ENCODE results near the gene SHB. TPM values are rescaled to one million over a fixed set of nuclear protein-coding genes. Genes with fewer than 3 reads are reported as not detected.
A peak's percentile ranks its signal among the peaks of the same experiment; 100 is the strongest.

SHB gene
- total and polyA plus RNA-seq, 2 of the 13 experiments (the other 11 are each of a cell fraction or from before 2014, with no cell fraction given): 19.4 to 20.7 TPM

DNA sequence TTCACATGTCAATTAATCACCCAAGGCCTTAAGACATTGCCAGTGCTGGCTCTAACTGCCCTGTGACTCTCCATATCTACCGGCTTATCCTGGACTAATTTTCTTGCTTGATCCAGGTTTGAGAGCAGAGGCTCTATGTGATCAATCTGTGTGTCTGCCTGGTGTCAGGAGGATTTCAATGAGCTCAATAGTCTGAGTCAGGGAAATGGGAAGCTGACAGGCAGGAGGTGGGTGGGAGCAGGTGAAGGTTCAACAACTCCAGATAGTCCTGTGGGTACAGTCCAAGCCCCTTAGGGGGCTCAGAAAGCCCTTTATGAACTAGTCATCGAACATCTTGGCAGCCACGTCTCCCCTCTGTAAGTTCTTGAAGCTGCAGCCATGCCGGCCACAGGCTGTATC is 72.2 kb downstream of the SHB start:
- DNase-seq (ENCODE audit: low spot score) (no peak), FAIRE-seq (no peak), ATAC-seq (no peak)
- no peak overlapping the region for H3K9ac ChIP-seq (ENCODE audit: insufficient read depth, low read depth, low read length)
- no peak overlapping the region for H3K4me2 ChIP-seq (ENCODE audit: low read depth, low read length)
- 94% methylated on average over 4 of the region's 4 CpGs for WGBS (ENCODE audit: low lambda C conversion rate)
- TF ChIP-seq FOXJ3 (CRISPR knock-in tag; IDR thresholded peaks at IDR 0.05; ENCODE audit: borderline replicate concordance) (no peak), ZNF629 (CRISPR knock-in tag; conservative IDR thresholded peaks at IDR 0.05) (peak; percentile 58)
- no peak overlapping the region for H3K4me3 ChIP-seq (replicated peaks in 1 of 3; ENCODE audit: insufficient read depth in 1 of 3, low read depth in 2 of 3, low read length in 3 of 3)
- CTCF ChIA-PET (ENCODE audit: low intra/inter-chr PET ratio, low total read pairs): no interaction called here
- in situ Hi-C loops (cut with HindIII; ENCODE audit: extremely low pct_ligation_motif_present, low pct_unique_long_range_greater_than_20kb): no loop called here
- no peaks in the 10 kb centered on the region for H3K27me3 ChIP-seq (ENCODE audit: control insufficient read depth in 1 of 2, insufficient read depth in 2 of 2, low read length in 2 of 2)
- no peaks in the 10 kb centered on the region for H3K9me3 ChIP-seq (ENCODE audit: low read length)
- intact Hi-C loops (cut with micrococcal nuclease; ENCODE audit: unreplicated experiment): no loop called here
- H2AFZ ChIP-seq (ENCODE audit: low read length): no peak overlapping the region
- POLR2A ChIA-PET: no interaction called here
- no peak overlapping the region for H3K27ac ChIP-seq (ENCODE audit: extremely low read length, insufficient read depth, low read length)
- peaks cover 54% of the 10 kb centered on the region for H3K79me2 ChIP-seq (ENCODE audit: insufficient read depth, low read length)
- no TSS peak for BruUV-seq (replicated peaks)
- peaks cover 27 to 74% of the 10 kb centered on the region in 2 experiments for H3K36me3 ChIP-seq (replicated peaks in 1 of 2; ENCODE audit: control insufficient read depth in 1 of 2, insufficient read depth in 2 of 2, low read length in 2 of 2)
- peaks cover 53% of the 10 kb centered on the region; the same call in 1 of the 2 replicates for H4K20me1 ChIP-seq (ENCODE audit: insufficient read depth, low read length)
- no peaks in the 10 kb centered on the region for H3K4me1 ChIP-seq (ENCODE audit: insufficient read depth, low read length)

DNA sequence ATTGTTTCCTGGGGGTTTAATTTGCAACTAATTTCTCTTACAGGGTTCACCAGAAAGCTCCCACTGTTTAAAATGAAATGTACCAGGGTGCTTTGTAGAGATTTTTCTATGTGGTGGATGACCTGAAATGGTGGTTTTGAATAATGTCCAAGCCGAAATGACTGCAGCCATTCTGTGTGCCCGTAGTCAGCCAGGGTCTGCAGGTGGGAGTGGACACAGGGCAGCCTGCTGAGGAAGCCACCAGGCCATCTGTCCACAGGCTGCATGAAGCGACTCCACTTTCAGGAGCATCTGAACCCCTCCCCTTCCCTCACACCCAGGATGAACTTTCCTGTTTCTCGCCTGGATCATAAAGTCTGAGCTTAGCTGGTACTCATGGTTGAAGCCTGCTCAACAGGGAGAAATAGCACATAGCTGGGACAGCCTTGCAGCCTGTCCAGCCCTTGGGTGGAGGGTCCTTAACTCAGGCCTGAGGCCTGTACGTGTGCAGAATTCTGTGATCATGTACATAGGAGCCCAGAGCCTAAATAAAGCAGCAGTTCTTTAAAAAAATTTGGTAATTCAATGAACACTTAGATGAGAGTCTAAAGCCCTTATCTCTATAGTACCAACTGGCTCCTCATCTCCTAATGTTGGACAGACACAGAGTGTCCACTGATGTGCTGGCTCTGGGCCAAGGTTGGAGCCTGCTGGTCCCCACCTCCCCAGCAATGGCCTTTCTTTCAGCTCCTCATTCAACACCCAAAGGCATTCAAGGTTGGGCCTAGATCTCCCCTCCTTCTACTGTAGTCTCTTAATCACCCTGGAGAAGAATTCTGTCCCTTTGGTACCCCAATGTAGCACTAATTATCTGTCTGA is 72.8 kb downstream of the SHB start:
- BruUV-seq (replicated peaks): no TSS peak
- Histone ChIP-seq H2AFZ (ENCODE audit: low read length) (no peak overlapping the region), H3K79me2 (ENCODE audit: insufficient read depth, low read length) (peaks cover 56% of the 10 kb centered on the region), H3K27me3 (ENCODE audit: control insufficient read depth in 1 of 2, insufficient read depth in 2 of 2, low read length in 2 of 2) (no peaks in the 10 kb centered on the region), H3K27ac (ENCODE audit: extremely low read length, insufficient read depth, low read length) (no peak overlapping the region), H3K4me3 (replicated peaks in 1 of 3; ENCODE audit: insufficient read depth in 1 of 3, low read depth in 2 of 3, low read length in 3 of 3) (no peak overlapping the region), H3K4me1 (ENCODE audit: insufficient read depth, low read length) (no peaks in the 10 kb centered on the region), H3K36me3 (replicated peaks in 1 of 2; ENCODE audit: control insufficient read depth in 1 of 2, insufficient read depth in 2 of 2, low read length in 2 of 2) (peaks cover 30 to 74% of the 10 kb centered on the region in 2 experiments), H3K9me3 (ENCODE audit: low read length) (no peaks in the 10 kb centered on the region), H4K20me1 (ENCODE audit: insufficient read depth, low read length) (peaks cover 53% of the 10 kb centered on the region; the same call in 1 of the 2 replicates), H3K9ac (ENCODE audit: insufficient read depth, low read depth, low read length) (no peak overlapping the region), H3K4me2 (ENCODE audit: low read depth, low read length) (no peak overlapping the region)
- in situ Hi-C loops (cut with HindIII; ENCODE audit: extremely low pct_ligation_motif_present, low pct_unique_long_range_greater_than_20kb) (no loop called here), intact Hi-C loops (cut with micrococcal nuclease; ENCODE audit: unreplicated experiment) (no loop called here)
- DNase-seq (ENCODE audit: low spot score) (no peak), ATAC-seq (no peak), FAIRE-seq (no peak)
- 93% methylated on average over 5 of the region's 5 CpGs for WGBS (ENCODE audit: low lambda C conversion rate)
- no peak for TF ChIP-seq KLF16 (CRISPR knock-in tag; IDR thresholded peaks at IDR 0.05)
- TF ChIP-seq ZNF234 (CRISPR knock-in tag; conservative IDR thresholded peaks at IDR 0.05): no peak
- CTCF ChIA-PET (ENCODE audit: low intra/inter-chr PET ratio, low total read pairs): no interaction called here
- POLR2A ChIA-PET: no interaction called here

Data from HepG2 (cell line).